HEK293 (cell line): Measurements from ENCODE around the gene KPNA2.
"Not testable (repeated sequence)": the region's sequence is repeated elsewhere in the genome, so short reads cannot be mapped to it uniquely, and the experiment has no call there.

Experiments
- CTCF ChIA-PET: fragments of 350-600 bp; formaldehyde crosslinking; extraction: SDS; loops from one replicate; lab custom pipeline; 2021; ENCODE audit warnings: antibody characterized with exemption; lab: Yijun Ruan, JAX
- POLR2A ChIA-PET: fragments of 300-600 bp; formaldehyde crosslinking; extraction: SDS; loops from one replicate; lab custom pipeline; 2020; ENCODE audit warnings: antibody characterized with exemption, inconsistent platforms; lab: Yijun Ruan, JAX
- H3K27ac ChIP-seq: fragments of 200-500 bp; sonication (Bioruptor generic); 2 replicates; pipeline ENCODE4 v1.5.1; 2014; ENCODE audit warnings: low read depth, low read length, control low read depth, inconsistent platforms; ENCODE audit errors: extremely low read depth
- H3K36me3 ChIP-seq, 2 experiments: fragments of 200-500 bp in 1 of 2; sonication (Bioruptor generic) in 1 of 2; 1 replicate in 1 of 2; 2 replicates in 1 of 2; pipeline ENCODE4 v1.5.1; 2014 to 2017; ENCODE audit warnings: inconsistent platforms in 2 of 2, low read length in 2 of 2; ENCODE audit not compliant: control insufficient read depth in 2 of 2, insufficient read depth in 1 of 2
- H3K4me1 ChIP-seq: fragments of 200-500 bp; sonication (Bioruptor generic); 2 replicates; pipeline ENCODE4 v1.5.1; 2014; ENCODE audit warnings: mild to moderate bottlenecking, low read length, inconsistent platforms; ENCODE audit not compliant: control insufficient read depth, insufficient read depth
- H3K4me3 ChIP-seq: 2 replicates; pipeline ENCODE4 v1.5.1; 2011; ENCODE audit warnings: low read depth, mild to moderate bottlenecking, control low read depth, low read length, moderate library complexity
- H3K9me3 ChIP-seq: fragments of 200-500 bp; sonication (Bioruptor generic); 2 replicates; pipeline ENCODE4 v1.5.1; 2014; ENCODE audit warnings: low read depth, low read length, inconsistent platforms; ENCODE audit not compliant: control insufficient read depth, insufficient read depth
- KLF10 ChIP-seq: fragments of 450-650 bp; IDR thresholded peaks from 2 replicates; pipeline ENCODE4 v1.5.1; 2018; ENCODE audit warnings: missing biosample characterization, mild to moderate bottlenecking, missing genetic modification characterization
- ZBTB17 ChIP-seq: fragments of 450-650 bp; formaldehyde crosslinking; IDR thresholded peaks from 2 replicates; pipeline ENCODE4 v1.5.1; 2016; ENCODE audit warnings: missing biosample characterization, missing genetic modification characterization
- ZNF202 ChIP-seq: fragments of 450-650 bp; formaldehyde crosslinking; IDR thresholded peaks from 2 replicates; pipeline ENCODE4 v1.5.1; 2016; ENCODE audit warnings: missing biosample characterization, missing genetic modification characterization, borderline replicate concordance
- ZNF221 ChIP-seq: fragments of 450-650 bp; formaldehyde crosslinking; IDR thresholded peaks from 2 replicates; pipeline ENCODE4 v1.5.1; 2017; ENCODE audit warnings: missing biosample characterization, missing genetic modification characterization, borderline replicate concordance
- ZNF311 ChIP-seq: fragments of 450-650 bp; formaldehyde crosslinking; IDR thresholded peaks from 2 replicates; pipeline ENCODE4 v1.5.1; 2017; ENCODE audit warnings: missing biosample characterization, missing genetic modification characterization, borderline replicate concordance
- ZNF473 ChIP-seq: fragments of 450-650 bp; formaldehyde crosslinking; IDR thresholded peaks from 2 replicates; pipeline ENCODE4 v1.5.1; 2017; ENCODE audit warnings: missing biosample characterization, missing genetic modification characterization
- ZNF530 ChIP-seq: fragments of 450-650 bp; formaldehyde crosslinking; IDR thresholded peaks from 2 replicates; pipeline ENCODE4 v1.5.1; 2016; ENCODE audit warnings: low read depth, missing biosample characterization, missing genetic modification characterization
- ZNF549 ChIP-seq: fragments of 450-650 bp; IDR thresholded peaks from 2 replicates; pipeline ENCODE4 v1.5.1; 2018; ENCODE audit warnings: missing biosample characterization, missing genetic modification characterization, mild to moderate bottlenecking, inconsistent platforms, moderate library complexity
- ZNF600 ChIP-seq: fragments of 450-650 bp; formaldehyde crosslinking; IDR thresholded peaks from 2 replicates; pipeline ENCODE4 v1.5.1; 2016; ENCODE audit warnings: missing biosample characterization, missing genetic modification characterization
- ZNF660 ChIP-seq: fragments of 450-650 bp; IDR thresholded peaks from 2 replicates; pipeline ENCODE4 v1.5.1; 2018; ENCODE audit warnings: missing biosample characterization, mild to moderate bottlenecking, missing genetic modification characterization
- ZNF670 ChIP-seq: fragments of 450-650 bp; formaldehyde crosslinking; IDR thresholded peaks from 2 replicates; pipeline ENCODE4 v1.5.1; 2016; ENCODE audit warnings: missing biosample characterization, missing genetic modification characterization, low read depth
- ZNF785 ChIP-seq: fragments of 450-650 bp; formaldehyde crosslinking; IDR thresholded peaks from 2 replicates; pipeline ENCODE4 v1.5.1; 2016; ENCODE audit warnings: missing biosample characterization, missing genetic modification characterization
- ZNF792 ChIP-seq: fragments of 450-650 bp; formaldehyde crosslinking; IDR thresholded peaks from 2 replicates; pipeline ENCODE4 v1.5.1; 2016; ENCODE audit warnings: missing biosample characterization, missing genetic modification characterization
- ZSCAN16 ChIP-seq: fragments of 450-650 bp; formaldehyde crosslinking; IDR thresholded peaks from 2 replicates; pipeline ENCODE4 v1.5.1; 2016; ENCODE audit warnings: missing biosample characterization, missing genetic modification characterization
- TF ChIP-seq, protein P1 (sequence below): fragments of 450-650 bp; formaldehyde crosslinking; IDR thresholded peaks from 2 replicates; pipeline ENCODE4 v1.5.1; 2016; ENCODE audit warnings: missing biosample characterization, missing genetic modification characterization
- TF ChIP-seq, protein P2 (sequence below): fragments of 450-650 bp; formaldehyde crosslinking; IDR thresholded peaks from 2 replicates; pipeline ENCODE4 v1.5.1; 2016; ENCODE audit warnings: missing biosample characterization, missing genetic modification characterization
- TF ChIP-seq, protein P3 (sequence below): fragments of 450-650 bp; formaldehyde crosslinking; IDR thresholded peaks from 2 replicates; pipeline ENCODE4 v1.5.1; 2016; ENCODE audit warnings: missing biosample characterization, missing genetic modification characterization

KPNA2 gene

DNA sequence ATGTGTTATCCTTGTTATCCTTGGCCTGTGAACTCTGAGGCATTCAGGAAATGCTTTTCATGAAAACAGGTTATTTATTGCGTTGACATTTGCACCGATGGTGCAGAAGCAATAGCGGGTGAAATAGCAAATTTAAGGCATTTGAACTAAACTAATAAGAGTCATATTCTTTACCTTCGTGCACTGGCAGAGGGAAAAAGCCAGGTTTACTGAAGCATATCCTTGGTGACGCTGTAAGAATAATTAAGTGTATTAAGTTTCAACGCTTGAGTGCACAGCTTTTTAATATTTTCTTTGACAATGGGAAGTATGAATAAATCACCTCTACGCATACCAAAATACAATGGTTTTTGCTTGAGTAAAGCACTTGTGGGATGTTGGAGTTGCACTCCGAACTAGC lies 13.6 kb upstream of the KPNA2 start:
- Histone ChIP-seq H3K36me3 (no peaks in the 10 kb centered on the region), H3K9me3 (no peaks in the 10 kb centered on the region), H3K27ac (no peak overlapping the region), H3K4me3 (no peak overlapping the region), H3K4me1 (no peaks in the 10 kb centered on the region; the same call in 1 of the 2 replicates)
- CTCF ChIA-PET: interaction anchor here (0.7 to 1.5 kb wide), 3 partner anchors 11 to 39 kb away, joined by 3 to 5 read pairs (median 5); no protein-coding TSS in a partner anchor
- no peak for TF ChIP-seq ZNF549 (tag by site-specific recombination)
- no peak for TF ChIP-seq KLF10 (tag by site-specific recombination)
- TF ChIP-seq ZNF785 (tag by site-specific recombination): no peak
- no peak for TF ChIP-seq ZNF221 (tag by site-specific recombination)
- TF ChIP-seq ZNF660 (tag by site-specific recombination): no peak
- no peak for TF ChIP-seq ZNF792 (tag by site-specific recombination)
- no peak for TF ChIP-seq ZNF473 (tag by site-specific recombination)
- no peak for TF ChIP-seq ZNF311 (tag by site-specific recombination)
- POLR2A ChIA-PET: no interaction called here

DNA sequence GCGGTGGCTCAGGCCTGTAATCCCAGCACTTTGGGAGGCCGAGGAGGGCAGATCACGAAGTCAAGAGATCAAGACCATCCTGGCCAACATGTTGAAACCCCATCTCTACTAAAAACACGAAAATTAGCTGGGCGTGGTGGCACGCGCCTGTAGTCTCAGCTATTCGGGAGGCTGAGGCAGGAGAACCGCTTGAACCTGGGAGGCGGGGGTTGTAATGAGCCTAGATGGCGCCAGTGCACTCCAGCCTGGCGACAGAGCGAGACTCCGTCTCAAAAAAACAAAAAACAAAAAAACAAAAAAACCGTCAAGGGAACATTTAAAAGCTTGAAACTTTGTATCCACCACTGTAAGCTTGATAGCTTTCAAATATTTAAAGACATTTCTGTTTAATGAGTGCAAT lies 13.0 kb upstream of the KPNA2 start:
- not testable (repeated sequence) for H3K9me3 ChIP-seq, H3K36me3 ChIP-seq, H3K4me1 ChIP-seq, H3K4me3 ChIP-seq, H3K27ac ChIP-seq
- CTCF ChIA-PET: interaction anchor here (0.6 to 1.5 kb wide), 7 partner anchors 10 to 184 kb away, joined by 3 to 5 read pairs (median 4); partner anchors contain the start of gene KPNA2
- POLR2A ChIA-PET: interaction anchor here (1.0 kb wide), 1 partner anchor 14 kb away, joined by 5 read pairs; the partner anchor contains the start of gene KPNA2
- TF ChIP-seq, protein P1, sequence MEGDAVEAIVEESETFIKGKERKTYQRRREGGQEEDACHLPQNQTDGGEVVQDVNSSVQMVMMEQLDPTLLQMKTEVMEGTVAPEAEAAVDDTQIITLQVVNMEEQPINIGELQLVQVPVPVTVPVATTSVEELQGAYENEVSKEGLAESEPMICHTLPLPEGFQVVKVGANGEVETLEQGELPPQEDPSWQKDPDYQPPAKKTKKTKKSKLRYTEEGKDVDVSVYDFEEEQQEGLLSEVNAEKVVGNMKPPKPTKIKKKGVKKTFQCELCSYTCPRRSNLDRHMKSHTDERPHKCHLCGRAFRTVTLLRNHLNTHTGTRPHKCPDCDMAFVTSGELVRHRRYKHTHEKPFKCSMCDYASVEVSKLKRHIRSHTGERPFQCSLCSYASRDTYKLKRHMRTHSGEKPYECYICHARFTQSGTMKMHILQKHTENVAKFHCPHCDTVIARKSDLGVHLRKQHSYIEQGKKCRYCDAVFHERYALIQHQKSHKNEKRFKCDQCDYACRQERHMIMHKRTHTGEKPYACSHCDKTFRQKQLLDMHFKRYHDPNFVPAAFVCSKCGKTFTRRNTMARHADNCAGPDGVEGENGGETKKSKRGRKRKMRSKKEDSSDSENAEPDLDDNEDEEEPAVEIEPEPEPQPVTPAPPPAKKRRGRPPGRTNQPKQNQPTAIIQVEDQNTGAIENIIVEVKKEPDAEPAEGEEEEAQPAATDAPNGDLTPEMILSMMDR: 0 out of 2 replicates have a peak, but pooled peaks have one; percentile 10
- TF ChIP-seq ZNF202 (tag by site-specific recombination): 0 out of 2 replicates have a peak, but pooled peaks have one; percentile 51

DNA sequence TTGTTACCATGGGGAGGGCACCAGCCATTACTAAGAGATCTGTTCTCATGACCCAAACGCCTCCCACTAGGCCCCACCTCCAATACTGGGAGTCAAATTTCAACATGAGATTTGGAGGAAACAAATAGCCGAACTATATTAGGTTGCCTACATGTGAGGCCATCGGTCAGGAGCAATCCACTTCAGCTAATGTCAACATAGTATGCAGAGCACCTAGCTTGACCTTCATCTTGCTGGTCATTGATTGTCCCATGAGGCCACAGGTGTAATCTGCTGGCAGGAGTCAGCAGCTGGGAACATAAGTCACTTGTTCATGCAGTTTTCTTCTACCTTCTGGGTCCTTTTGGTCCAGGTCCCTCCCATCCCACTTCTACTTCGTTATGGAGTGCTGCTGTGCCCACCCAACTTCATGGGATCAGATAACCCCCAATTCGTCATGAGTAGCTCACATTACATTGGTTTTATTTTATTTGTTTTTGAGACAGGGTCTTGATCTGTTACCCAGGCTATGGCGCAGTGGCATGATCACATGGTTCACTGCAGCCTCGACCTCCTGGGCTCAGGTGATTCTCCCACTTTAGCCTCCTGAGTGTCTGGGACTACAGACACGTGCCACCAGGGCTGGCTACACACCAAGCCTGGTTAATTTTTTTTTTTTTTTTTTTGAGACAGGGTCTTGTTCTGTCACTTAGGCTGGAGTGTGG lies 5.9 kb upstream of the KPNA2 start:
- CTCF ChIA-PET: interaction anchor here (1.0 to 1.5 kb wide), 2 partner anchors 10 to 87 kb away, joined by 3 to 4 read pairs; no protein-coding TSS in a partner anchor
- H3K36me3 ChIP-seq: no peaks in the 10 kb centered on the region
- POLR2A ChIA-PET: interaction anchor here (0.5 to 1.9 kb wide), 3 partner anchors 10 to 42 kb away, joined by 3 to 10 read pairs (median 7); no protein-coding TSS in a partner anchor
- H3K27ac ChIP-seq: no peak overlapping the region
- H3K9me3 ChIP-seq: no peaks in the 10 kb centered on the region
- no peak overlapping the region for H3K4me3 ChIP-seq
- TF ChIP-seq ZSCAN16 (peak; percentile 55; the same call in 1 of the 2 replicates), ZBTB17 (tag by site-specific recombination) (peak; percentile 9; the same call in 1 of the 2 replicates), ZNF530 (tag by site-specific recombination) (no peak), ZNF600 (tag by site-specific recombination) (peak; percentile 45; the same call in 1 of the 2 replicates), ZNF670 (tag by site-specific recombination) (no peak)
- TF ChIP-seq, protein P2, sequence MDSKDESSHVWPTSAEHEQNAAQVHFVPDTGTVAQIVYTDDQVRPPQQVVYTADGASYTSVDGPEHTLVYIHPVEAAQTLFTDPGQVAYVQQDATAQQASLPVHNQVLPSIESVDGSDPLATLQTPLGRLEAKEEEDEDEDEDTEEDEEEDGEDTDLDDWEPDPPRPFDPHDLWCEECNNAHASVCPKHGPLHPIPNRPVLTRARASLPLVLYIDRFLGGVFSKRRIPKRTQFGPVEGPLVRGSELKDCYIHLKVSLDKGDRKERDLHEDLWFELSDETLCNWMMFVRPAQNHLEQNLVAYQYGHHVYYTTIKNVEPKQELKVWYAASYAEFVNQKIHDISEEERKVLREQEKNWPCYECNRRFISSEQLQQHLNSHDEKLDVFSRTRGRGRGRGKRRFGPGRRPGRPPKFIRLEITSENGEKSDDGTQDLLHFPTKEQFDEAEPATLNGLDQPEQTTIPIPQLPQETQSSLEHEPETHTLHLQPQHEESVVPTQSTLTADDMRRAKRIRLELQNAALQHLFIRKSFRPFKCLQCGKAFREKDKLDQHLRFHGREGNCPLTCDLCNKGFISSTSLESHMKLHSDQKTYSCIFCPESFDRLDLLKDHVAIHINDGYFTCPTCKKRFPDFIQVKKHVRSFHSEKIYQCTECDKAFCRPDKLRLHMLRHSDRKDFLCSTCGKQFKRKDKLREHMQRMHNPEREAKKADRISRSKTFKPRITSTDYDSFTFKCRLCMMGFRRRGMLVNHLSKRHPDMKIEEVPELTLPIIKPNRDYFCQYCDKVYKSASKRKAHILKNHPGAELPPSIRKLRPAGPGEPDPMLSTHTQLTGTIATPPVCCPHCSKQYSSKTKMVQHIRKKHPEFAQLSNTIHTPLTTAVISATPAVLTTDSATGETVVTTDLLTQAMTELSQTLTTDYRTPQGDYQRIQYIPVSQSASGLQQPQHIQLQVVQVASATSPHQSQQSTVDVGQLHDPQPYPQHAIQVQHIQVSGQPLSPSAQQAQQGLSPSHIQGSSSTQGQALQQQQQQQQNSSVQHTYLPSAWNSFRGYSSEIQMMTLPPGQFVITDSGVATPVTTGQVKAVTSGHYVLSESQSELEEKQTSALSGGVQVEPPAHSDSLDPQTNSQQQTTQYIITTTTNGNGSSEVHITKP: peak; percentile 42; the same call in 1 of the 2 replicates
- TF ChIP-seq, protein P3, sequence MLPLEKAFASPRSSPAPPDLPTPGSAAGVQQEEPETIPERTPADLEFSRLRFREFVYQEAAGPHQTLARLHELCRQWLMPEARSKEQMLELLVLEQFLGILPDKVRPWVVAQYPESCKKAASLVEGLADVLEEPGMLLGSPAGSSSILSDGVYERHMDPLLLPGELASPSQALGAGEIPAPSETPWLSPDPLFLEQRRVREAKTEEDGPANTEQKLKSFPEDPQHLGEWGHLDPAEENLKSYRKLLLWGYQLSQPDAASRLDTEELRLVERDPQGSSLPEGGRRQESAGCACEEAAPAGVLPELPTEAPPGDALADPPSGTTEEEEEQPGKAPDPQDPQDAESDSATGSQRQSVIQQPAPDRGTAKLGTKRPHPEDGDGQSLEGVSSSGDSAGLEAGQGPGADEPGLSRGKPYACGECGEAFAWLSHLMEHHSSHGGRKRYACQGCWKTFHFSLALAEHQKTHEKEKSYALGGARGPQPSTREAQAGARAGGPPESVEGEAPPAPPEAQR (tag by site-specific recombination): no peak
- peaks cover 4% of the 10 kb centered on the region; the same call in 1 of the 2 replicates for H3K4me1 ChIP-seq
